Omental fat pad (tissue), 4 donors: ENCODE results near the gene VGF. TPM values are rescaled to one million over a fixed set of nuclear protein-coding genes. Genes with fewer than 3 reads are reported as not detected.
"Not testable (repeated sequence)": the region's sequence is repeated elsewhere in the genome, so short reads cannot be mapped to it uniquely, and the experiment has no call there.

Experiments
- ATAC-seq: fragments of 150-250 bp; one replicate; pipeline ENCODE4 v1.9.1; 2016; ENCODE audit warnings: mild to moderate bottlenecking, moderate library complexity; ENCODE audit not compliant: low FRiP score
- DNase-seq: peaks from one replicate; pipeline ENCODE4 v3.0.0-alpha.2; 2019; ENCODE audit warnings: low spot score
- total RNA-seq, 4 donors: library from RNA; depleted of rRNA; stranded (reverse); fragments of >200 nt; gene quantifications; one replicate each; pipeline ENCODE4 v1.1.0, GENCODE V29; 2016
- TF ChIP-seq, protein P1 (sequence below), 3 donors: fragments of 450-650 bp; IDR thresholded peaks; one replicate each; pipeline ENCODE4 v1.5.1; 2016 to 2017; ENCODE audit warnings: antibody characterized with exemption in 3 of 3, mild to moderate bottlenecking in 3 of 3, moderate library complexity in 2 of 3

VGF gene
- total RNA-seq, 4 donors from 2014 or later, result 0.60 TPM; not detected in 3

DNA sequence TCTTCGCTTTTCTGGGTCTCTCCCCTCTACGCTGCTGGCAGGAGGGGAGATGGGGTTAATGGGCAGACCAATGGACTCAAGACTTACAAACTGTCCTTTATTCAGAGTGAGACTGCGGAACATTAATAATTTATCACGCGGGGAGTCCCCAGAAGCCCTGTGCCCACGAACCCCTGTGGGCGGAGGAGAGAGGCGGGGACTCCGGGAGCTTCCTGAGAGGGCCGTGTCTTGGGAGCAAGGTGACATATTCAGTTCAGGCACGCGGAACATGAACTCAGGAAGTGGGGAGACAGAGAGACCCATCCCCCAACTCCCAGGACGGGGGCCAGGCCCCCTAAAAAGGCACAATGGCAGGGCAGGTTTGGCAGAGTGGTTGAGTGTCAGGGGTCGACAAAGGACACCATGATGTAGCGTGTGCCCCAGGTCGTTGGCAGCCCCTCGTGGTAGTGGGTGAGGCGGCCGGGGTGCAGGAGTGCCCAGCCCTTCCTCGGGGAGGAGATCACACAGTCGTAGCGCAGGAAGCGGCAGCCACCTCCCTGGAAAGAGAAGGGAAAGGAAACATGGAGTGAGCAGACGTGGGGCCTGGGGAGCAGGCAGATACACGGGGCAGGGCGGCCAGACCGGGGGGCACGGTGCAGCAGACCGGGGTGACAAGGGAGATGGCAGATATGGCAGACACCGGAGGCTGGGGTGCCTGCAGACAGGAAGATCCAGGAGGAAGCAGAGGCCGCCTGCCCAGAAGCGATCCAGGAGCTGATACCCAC, 40.7 kb upstream of the VGF start:
- TF ChIP-seq, protein P1, sequence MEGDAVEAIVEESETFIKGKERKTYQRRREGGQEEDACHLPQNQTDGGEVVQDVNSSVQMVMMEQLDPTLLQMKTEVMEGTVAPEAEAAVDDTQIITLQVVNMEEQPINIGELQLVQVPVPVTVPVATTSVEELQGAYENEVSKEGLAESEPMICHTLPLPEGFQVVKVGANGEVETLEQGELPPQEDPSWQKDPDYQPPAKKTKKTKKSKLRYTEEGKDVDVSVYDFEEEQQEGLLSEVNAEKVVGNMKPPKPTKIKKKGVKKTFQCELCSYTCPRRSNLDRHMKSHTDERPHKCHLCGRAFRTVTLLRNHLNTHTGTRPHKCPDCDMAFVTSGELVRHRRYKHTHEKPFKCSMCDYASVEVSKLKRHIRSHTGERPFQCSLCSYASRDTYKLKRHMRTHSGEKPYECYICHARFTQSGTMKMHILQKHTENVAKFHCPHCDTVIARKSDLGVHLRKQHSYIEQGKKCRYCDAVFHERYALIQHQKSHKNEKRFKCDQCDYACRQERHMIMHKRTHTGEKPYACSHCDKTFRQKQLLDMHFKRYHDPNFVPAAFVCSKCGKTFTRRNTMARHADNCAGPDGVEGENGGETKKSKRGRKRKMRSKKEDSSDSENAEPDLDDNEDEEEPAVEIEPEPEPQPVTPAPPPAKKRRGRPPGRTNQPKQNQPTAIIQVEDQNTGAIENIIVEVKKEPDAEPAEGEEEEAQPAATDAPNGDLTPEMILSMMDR (IDR thresholded peaks at IDR 0.05), result no peak
- no peak for ATAC-seq
- DNase-seq, result no peak

DNA sequence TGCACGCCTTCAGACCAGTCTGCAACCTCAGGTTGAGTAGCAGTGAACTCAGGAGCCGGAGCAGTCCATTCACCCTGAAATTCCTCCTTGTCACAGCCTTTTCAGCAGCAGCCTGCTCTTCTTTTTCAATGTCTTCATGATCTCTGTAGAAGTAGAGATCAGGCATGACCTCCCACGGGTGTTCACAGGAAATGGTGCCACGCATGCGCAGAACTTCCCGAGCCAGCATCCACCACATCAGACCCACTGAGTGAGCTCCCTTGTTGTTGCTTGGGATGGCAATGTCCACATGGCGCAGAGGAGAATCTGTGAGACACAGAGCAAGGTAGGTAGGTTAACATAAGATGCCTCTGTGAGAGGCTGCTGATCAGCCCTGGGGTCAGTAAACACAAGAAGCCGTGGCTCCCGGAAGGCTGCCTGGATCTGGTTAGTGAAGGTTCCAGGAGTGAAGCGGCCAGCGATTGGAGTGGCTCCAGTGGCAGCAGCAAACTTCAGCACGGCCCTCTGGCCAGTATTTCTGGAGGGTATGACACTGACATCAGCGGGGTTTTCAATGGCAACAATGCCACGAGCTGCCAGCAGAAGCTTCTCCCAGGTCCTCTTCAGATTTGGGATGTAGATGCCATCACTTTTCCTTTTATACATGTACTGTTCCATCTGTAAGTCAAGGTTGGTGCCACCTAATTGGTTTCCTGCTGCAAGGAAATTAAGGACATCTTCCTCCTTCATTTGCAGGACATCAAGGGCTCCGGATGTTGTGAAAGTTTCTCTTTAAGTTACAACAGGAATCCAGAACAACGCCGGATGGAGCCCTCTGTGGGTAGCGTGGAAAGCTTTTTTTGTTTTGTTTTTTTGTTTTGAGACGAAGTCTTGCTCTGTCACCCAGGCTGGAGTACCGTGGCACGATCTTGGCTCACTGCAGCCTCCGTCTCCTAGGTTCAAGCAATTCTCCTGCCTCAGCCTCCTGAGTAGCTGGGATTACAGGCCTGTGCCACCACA, 38.7 kb upstream of the VGF start:
- not testable (repeated sequence) for DNase-seq

DNA sequence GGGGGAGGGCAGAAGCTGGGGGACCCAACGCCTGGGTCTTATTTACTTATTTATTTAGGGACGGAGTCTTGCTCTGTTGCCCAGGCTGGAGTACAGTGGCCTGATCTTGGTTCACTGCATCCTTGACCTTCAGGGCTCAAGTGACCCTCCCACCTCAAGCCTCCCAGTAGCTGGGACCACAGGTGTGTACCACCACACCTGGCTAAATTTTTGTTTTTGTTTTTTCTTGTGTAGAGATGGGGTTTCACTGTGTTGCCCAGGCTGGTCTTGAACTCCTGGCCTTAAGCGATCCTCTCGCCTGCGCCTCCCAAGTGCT, 37.2 kb upstream of the VGF start:
- ATAC-seq (no peak), DNase-seq (no peak)
- TF ChIP-seq, protein P1 (IDR thresholded peaks at IDR 0.05), result no peak

More for the DNA sequence above, 38.7 kb upstream of the VGF start:
- not testable (repeated sequence) for ATAC-seq

DNA sequence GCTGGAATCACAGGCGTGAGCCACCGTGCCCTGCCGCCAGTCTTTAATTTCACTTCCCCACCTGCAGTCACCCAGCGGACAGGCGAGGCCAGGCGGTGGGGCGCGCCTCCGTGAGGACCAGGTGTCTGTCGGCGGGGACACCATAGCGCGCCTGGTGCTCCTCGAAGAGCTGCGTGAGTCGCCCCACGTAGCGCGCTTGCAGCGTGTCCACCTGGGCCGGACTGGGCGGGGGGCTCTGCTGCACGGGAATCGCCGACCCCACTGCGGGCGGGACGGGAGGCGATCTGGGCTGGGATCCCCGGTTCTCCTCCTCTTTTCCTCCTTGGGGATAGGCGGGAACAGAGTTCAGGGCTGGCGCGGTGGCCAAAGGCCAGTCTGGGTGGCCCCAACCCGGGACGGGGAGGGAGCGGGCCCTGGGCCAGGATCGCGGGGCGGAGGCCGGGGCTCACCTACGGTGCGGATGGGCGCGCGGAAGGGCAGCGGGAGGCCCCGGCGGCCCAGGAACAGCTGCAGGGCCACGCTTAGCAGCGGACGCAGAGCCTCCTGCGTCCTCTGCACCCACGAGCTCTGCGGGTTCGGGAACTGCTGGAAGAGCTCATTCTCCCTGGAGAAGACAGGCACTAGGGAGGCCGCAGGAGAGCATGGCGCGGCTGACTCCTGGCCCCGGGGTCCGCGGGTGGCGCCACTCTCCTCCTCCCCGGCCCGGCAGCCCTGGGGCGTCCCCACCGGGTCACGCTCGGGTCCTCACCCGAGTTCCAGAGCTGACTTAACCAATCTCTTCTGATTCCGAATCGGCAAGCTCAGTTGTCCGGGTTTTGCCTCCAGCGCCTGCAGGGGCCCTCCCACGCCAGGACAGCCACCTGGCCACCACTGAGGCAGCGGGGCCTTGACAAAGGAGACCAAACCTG, 36.6 kb upstream of the VGF start:
- DNase-seq, result no peak
- ATAC-seq, result no peak
- TF ChIP-seq, protein P1 (IDR thresholded peaks at IDR 0.05), result no peak

DNA sequence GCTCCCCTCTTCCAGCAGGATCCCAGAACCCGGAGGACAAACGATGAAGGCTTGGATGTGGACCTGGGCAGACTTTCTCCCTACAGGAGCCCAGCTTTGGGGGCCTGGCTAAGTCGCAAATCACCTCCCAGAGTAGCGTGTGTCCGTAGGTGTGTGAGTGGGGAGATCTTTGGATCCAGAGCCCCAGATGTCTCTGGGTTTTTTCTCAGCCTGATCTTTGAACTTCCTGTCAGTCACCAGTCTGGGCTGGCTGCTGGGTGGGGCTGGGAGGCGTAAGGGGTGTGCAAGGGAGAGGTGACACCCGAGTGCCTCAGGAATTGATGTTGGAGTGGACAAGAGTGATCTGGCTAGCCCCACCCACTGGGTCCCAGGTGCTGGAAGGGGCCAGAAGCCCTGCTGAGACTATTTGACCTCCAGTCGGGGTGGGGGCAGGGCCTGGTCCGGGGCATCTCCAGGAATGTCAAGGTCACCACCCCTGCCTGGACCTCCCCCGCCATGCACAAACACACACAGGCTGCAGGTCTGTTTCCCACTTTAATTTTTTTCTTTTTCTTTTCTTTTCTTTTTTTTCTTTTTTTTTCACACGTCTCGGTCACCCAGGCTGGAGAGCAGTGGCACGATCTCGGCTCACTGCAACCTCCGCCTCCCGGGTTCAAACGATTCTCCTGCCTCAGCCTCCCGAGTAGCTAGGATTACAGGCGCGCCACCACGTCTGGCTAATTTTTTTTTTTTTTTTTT, 35.7 kb upstream of the VGF start, which contains the start of gene MOGAT3:
MOGAT3 (minus strand) TSS at position 175 of the 738 bp plus-strand sequence. CDS start 182 bp downstream, outside the sequence.
- TF ChIP-seq, protein P1 (IDR thresholded peaks at IDR 0.05), result no peak
- no peak for DNase-seq
- ATAC-seq, result no peak

DNA sequence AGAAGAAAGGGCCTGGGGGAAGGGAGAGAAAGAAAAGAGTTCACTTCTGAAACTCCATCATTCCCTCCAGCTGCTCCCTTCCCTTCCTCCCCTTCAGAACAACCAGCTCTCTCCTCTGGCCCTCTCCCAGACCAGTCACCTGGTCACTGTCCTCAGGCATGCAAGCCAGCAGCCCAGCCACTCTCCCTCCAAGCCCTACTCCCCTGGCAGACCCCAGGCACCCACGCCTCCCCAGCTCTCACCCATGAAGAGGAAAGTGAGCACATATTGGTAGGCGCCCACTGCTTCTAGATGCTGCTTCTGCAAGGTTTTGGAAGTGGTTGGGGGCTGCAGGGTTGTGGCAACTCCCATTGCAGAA, 35.1 kb upstream of the VGF start:
- TF ChIP-seq, protein P1 (IDR thresholded peaks at IDR 0.05), result no peak
- no peak for ATAC-seq
- DNase-seq, result no peak

DNA sequence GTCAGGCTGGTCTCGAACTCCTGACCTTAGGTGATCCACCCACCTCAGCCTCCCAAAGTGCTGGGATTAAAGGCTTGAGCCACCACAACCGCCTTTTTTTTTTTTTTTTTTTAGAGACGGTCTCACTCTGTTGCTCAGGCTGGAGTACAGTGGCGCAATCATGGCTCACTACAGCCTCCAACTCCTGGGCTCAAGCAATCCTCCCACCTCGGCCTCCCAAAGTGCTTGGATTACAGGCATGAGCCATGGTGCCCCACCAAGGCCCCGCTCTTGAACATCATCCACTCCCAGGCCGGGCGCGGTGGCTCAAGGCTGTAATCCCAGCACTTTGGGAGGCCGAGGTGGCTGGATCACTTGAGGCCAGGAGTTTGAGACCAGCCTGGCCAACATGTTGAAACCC, 34.2 kb upstream of the VGF start:
- DNase-seq, ATAC-seq: not testable (repeated sequence)
